HCT116 (cell line): Measurements from ENCODE around the gene CNPY4. TPM values are rescaled to one million over a fixed set of nuclear protein-coding genes. Genes with fewer than 3 reads are reported as not detected.

Source experiments
- ATAC-seq: fragments of 200-7000 bp; cut with Tn5 transposase; 2 replicates; pipeline ENCODE4 v1.9.1; 2020; ENCODE audit warnings: mild to moderate bottlenecking, moderate library complexity
- BruUV-seq: library from RNA; stranded (reverse); fragments of 400-500 nt; replicated peaks from 2 replicates; lab custom pipeline; 2021; lab: Mats Ljungman, UMichigan
- CTCF ChIA-PET: fragments of 300-600 bp; sonication (Branson Sonifier 250); formaldehyde crosslinking; loops from one replicate; lab custom pipeline; 2021; ENCODE audit warnings: antibody characterized with exemption; lab: Charles Lee
- POLR2A ChIA-PET: fragments of 300-600, 350-600 bp; sonication (Branson Sonifier 250); formaldehyde crosslinking; loops from one replicate; lab custom pipeline; 2021; ENCODE audit warnings: antibody characterized with exemption; lab: Charles Lee
- RAD21 ChIA-PET, 2 experiments: fragments of 300-600 bp; sonication (Branson Sonifier 250); formaldehyde crosslinking; loops; one replicate each; lab custom pipeline; 2023; ENCODE audit warnings: low total read pairs in 2 of 2; ENCODE audit not compliant: uncharacterized antibody in 2 of 2, unreplicated experiment in 2 of 2, low non-redundant PET in 1 of 2; lab: Charles Lee
- DNase-seq: peaks from one replicate; pipeline ENCODE4 v3.0.0-alpha.2; 2010; ENCODE audit warnings: low read depth, low spot score
- H2AFZ ChIP-seq: fragments of 200-600 bp; shearing (Covaris generic), sonication (generic); 2 replicates; pipeline ENCODE4 v1.6.1; 2017; ENCODE audit warnings: low read depth, mixed run types, mixed read lengths, antibody characterized with exemption, low read length; ENCODE audit not compliant: poor library complexity, severe bottlenecking
- H3K27ac ChIP-seq: 2 replicates; pipeline ENCODE4 v1.5.1; 2012; ENCODE audit warnings: low read depth, low read length
- H3K27me3 ChIP-seq: fragments of 200-600 bp; sonication (generic); 2 replicates; pipeline ENCODE4 v1.6.1; 2016; ENCODE audit warnings: mixed run types, low read length, mixed read lengths; ENCODE audit not compliant: insufficient read depth
- H3K36me3 ChIP-seq, 2 experiments: fragments of 200-500 bp in 1 of 2; fragments of 200-600 bp in 1 of 2; sonication (Bioruptor generic) in 1 of 2; sonication (generic) in 1 of 2; 2 replicates each; pipeline versions ENCODE4 v1.5.1 to v1.6.1; 2014 to 2016; ENCODE audit warnings: low read length in 2 of 2, inconsistent platforms in 1 of 2, mixed read lengths in 1 of 2, mixed run types in 1 of 2; ENCODE audit not compliant: insufficient read depth in 2 of 2, control insufficient read depth in 1 of 2
- H3K4me1 ChIP-seq, 2 experiments: fragments of 200-600 bp in 1 of 2; sonication (generic) in 1 of 2; 2 replicates each; pipeline versions ENCODE4 v1.5.1 to v1.6.1; 2012 to 2017; ENCODE audit warnings: low read length in 2 of 2, inconsistent platforms in 1 of 2, mild to moderate bottlenecking in 1 of 2, mixed read lengths in 1 of 2, mixed run types in 1 of 2, moderate library complexity in 1 of 2; ENCODE audit not compliant: insufficient read depth in 2 of 2, control insufficient read depth in 1 of 2
- H3K4me2 ChIP-seq: fragments of 200-600 bp; sonication (generic); 2 replicates; pipeline ENCODE4 v1.6.1; 2017; ENCODE audit warnings: mixed run types, low read length, mixed read lengths
- H3K4me3 ChIP-seq, 2 experiments: fragments of 200-600 bp in 1 of 2; sonication (generic) in 1 of 2; replicated peaks in 1 of 2; 2 replicates each; pipeline ENCODE4 v1.5.1; 2011 to 2016; ENCODE audit warnings: low read length in 2 of 2, control low read depth in 1 of 2, low read depth in 1 of 2, mild to moderate bottlenecking in 1 of 2, mixed read lengths in 1 of 2, mixed run types in 1 of 2
- H3K79me2 ChIP-seq: fragments of 200-600 bp; sonication (generic); 2 replicates; pipeline ENCODE4 v1.6.1; 2017; ENCODE audit warnings: mild to moderate bottlenecking, mixed run types, low read length, moderate library complexity, mixed read lengths; ENCODE audit not compliant: insufficient read depth
- H3K9ac ChIP-seq: fragments of 200-600 bp; sonication (generic); 2 replicates; pipeline ENCODE4 v1.6.1; 2016; ENCODE audit warnings: low read length, mixed read lengths
- H3K9me2 ChIP-seq: fragments of 200-600 bp; sonication (generic), shearing (Covaris generic); 2 replicates; pipeline ENCODE4 v1.6.1; 2017; ENCODE audit warnings: mixed run types, mild to moderate bottlenecking, moderate library complexity; ENCODE audit not compliant: insufficient read depth
- H3K9me3 ChIP-seq, 2 experiments: fragments of 200-500 bp in 1 of 2; fragments of 200-600 bp in 1 of 2; sonication (Bioruptor generic) in 1 of 2; sonication (generic) in 1 of 2; 2 replicates each; pipeline ENCODE4 v1.6.1; 2014 to 2017; ENCODE audit warnings: low read length in 2 of 2, mixed read lengths in 2 of 2, inconsistent platforms in 1 of 2, low read depth in 1 of 2, mild to moderate bottlenecking in 1 of 2, mixed run types in 1 of 2, moderate library complexity in 1 of 2; ENCODE audit not compliant: control insufficient read depth in 1 of 2, insufficient read depth in 1 of 2
- H4K20me1 ChIP-seq: fragments of 200-600 bp; sonication (generic), shearing (Covaris generic); 2 replicates; pipeline ENCODE4 v1.6.1; 2017; ENCODE audit warnings: mixed run types, mild to moderate bottlenecking, moderate library complexity; ENCODE audit not compliant: insufficient read depth
- CTCF ChIP-seq, 3 experiments: fragments of 200-600 bp in 1 of 3; sonication (generic) in 1 of 3; IDR thresholded peaks in 2 of 3; conservative IDR thresholded peaks in 1 of 3; 2 replicates each; pipeline ENCODE4 v1.5.1; 2012 to 2017; ENCODE audit warnings: low read depth in 2 of 3, low read length in 2 of 3, antibody characterized with exemption in 1 of 3, borderline replicate concordance in 1 of 3, control low read depth in 1 of 3, mild to moderate bottlenecking in 1 of 3, mixed read lengths in 1 of 3, mixed run types in 1 of 3, moderate library complexity in 1 of 3; ENCODE audit not compliant: insufficient read depth in 1 of 3
- ELF1 ChIP-seq: IDR thresholded peaks from 2 replicates; pipeline ENCODE4 v1.6.1; 2012; ENCODE audit warnings: low read depth, borderline replicate concordance
- FOSL1 ChIP-seq: IDR thresholded peaks from 2 replicates; pipeline ENCODE4 v1.6.1; 2012; ENCODE audit warnings: low read depth
- JUND ChIP-seq: IDR thresholded peaks from 2 replicates; pipeline ENCODE4 v1.6.1; 2012
- POLR2A ChIP-seq: IDR thresholded peaks from 2 replicates; pipeline ENCODE4 v1.7.0; 2011; ENCODE audit warnings: borderline replicate concordance; ENCODE audit not compliant: insufficient read depth, insufficient read length; ENCODE audit errors: extremely low read depth
- POLR2AphosphoS5 ChIP-seq: IDR thresholded peaks from 2 replicates; pipeline ENCODE4 v1.6.1; 2011; ENCODE audit warnings: mild to moderate bottlenecking, low read depth, low read length, moderate library complexity
- RAD21 ChIP-seq: IDR thresholded peaks from 2 replicates; pipeline ENCODE4 v1.6.1; 2012; ENCODE audit warnings: low read depth, mild to moderate bottlenecking
- SIN3A ChIP-seq: IDR thresholded peaks from 2 replicates; pipeline ENCODE4 v1.6.1; 2012; ENCODE audit warnings: low read depth
- SP1 ChIP-seq: IDR thresholded peaks from 2 replicates; pipeline ENCODE4 v1.6.1; 2012; ENCODE audit warnings: low read depth
- YY1 ChIP-seq: IDR thresholded peaks from 2 replicates; pipeline ENCODE4 v1.6.1; 2011; ENCODE audit warnings: low read length, low read depth, moderate library complexity, mild to moderate bottlenecking; ENCODE audit not compliant: insufficient replicate concordance; ENCODE audit errors: extremely low read depth
- ZFX ChIP-seq: fragments of 450-650 bp; IDR thresholded peaks from 2 replicates; pipeline ENCODE4 v1.6.1; 2017
- ZNF274 ChIP-seq: fragments of 200-500 bp; sonication (Bioruptor generic); IDR thresholded peaks from 2 replicates; pipeline ENCODE4 v1.6.1; 2014; ENCODE audit warnings: mild to moderate bottlenecking, low read depth, low read length, inconsistent platforms
- intact Hi-C: fragments of 100-400 bp; cut with micrococcal nuclease; formaldehyde crosslinking; loops from 2 replicates; pipeline ENCODE4 v1.10.0; 2022
- total RNA-seq: library from RNA; stranded (reverse); gene quantifications from one replicate; pipeline ENCODE4 v1.2.1, GENCODE V29; 2021; ENCODE audit not compliant: unreplicated experiment
- TF ChIP-seq, protein P1 (sequence below): IDR thresholded peaks from 2 replicates; pipeline ENCODE4 v1.6.1; 2011; ENCODE audit warnings: mild to moderate bottlenecking, low read length, moderate library complexity; ENCODE audit not compliant: insufficient replicate concordance; ENCODE audit errors: extremely low read depth
- TF ChIP-seq, protein P2 (sequence below): IDR thresholded peaks from 2 replicates; pipeline ENCODE4 v1.6.1; 2012; ENCODE audit warnings: low read depth

Gene CNPY4
- total RNA-seq, 1 experiment from 2014 or later = 2.6 TPM

GRCh38 chr7:100137851-100138760 lies 18.7 kb downstream of the CNPY4 start:
- ChIA-PET CTCF (interaction anchor here (0.7 kb wide), 1 partner anchor 10 kb away, joined by 3 read pairs; the partner anchor contains the start of gene LAMTOR4), POLR2A (no interaction called here), RAD21 (interaction anchor here in 1 of 2 experiments (0.6 kb wide), 1 partner anchor 159 kb away, joined by 4 read pairs; no protein-coding TSS in a partner anchor)
- H4K20me1 ChIP-seq = no peaks in the 10 kb centered on the region
- H3K27me3 ChIP-seq = no peaks in the 10 kb centered on the region
- DNase-seq = no peak
- H3K27ac ChIP-seq = no peak overlapping the region
- ATAC-seq = no peak
- H3K9ac ChIP-seq = no peak overlapping the region
- no peaks in the 10 kb centered on the region for H3K4me1 ChIP-seq
- no peaks in the 10 kb centered on the region for H3K36me3 ChIP-seq
- H3K9me2 ChIP-seq = no peaks in the 10 kb centered on the region
- no peak overlapping the region for H2AFZ ChIP-seq
- no peak overlapping the region for H3K4me2 ChIP-seq
- H3K9me3 ChIP-seq = no peaks in the 10 kb centered on the region
- BruUV-seq = no TSS peak
- no peaks in the 10 kb centered on the region for H3K79me2 ChIP-seq
- no peak for TF ChIP-seq SP1
- TF ChIP-seq, protein P1, sequence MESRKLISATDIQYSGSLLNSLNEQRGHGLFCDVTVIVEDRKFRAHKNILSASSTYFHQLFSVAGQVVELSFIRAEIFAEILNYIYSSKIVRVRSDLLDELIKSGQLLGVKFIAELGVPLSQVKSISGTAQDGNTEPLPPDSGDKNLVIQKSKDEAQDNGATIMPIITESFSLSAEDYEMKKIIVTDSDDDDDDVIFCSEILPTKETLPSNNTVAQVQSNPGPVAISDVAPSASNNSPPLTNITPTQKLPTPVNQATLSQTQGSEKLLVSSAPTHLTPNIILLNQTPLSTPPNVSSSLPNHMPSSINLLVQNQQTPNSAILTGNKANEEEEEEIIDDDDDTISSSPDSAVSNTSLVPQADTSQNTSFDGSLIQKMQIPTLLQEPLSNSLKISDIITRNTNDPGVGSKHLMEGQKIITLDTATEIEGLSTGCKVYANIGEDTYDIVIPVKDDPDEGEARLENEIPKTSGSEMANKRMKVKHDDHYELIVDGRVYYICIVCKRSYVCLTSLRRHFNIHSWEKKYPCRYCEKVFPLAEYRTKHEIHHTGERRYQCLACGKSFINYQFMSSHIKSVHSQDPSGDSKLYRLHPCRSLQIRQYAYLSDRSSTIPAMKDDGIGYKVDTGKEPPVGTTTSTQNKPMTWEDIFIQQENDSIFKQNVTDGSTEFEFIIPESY = no peak
- TF ChIP-seq ZNF274 = no peak
- TF ChIP-seq SIN3A = no peak
- no peak for TF ChIP-seq YY1
- no peak for TF ChIP-seq JUND
- no peak for TF ChIP-seq CTCF (IDR thresholded peaks at IDR 0.05 in 2 of 3, conservative IDR thresholded peaks at IDR 0.05 in 1 of 3; ENCODE audit: borderline replicate concordance in 1 of 3, insufficient read depth in 1 of 3, low read depth in 2 of 3, low read length in 2 of 3)
- TF ChIP-seq POLR2A = no peak
- TF ChIP-seq RAD21 = no peak
- TF ChIP-seq, protein P2, sequence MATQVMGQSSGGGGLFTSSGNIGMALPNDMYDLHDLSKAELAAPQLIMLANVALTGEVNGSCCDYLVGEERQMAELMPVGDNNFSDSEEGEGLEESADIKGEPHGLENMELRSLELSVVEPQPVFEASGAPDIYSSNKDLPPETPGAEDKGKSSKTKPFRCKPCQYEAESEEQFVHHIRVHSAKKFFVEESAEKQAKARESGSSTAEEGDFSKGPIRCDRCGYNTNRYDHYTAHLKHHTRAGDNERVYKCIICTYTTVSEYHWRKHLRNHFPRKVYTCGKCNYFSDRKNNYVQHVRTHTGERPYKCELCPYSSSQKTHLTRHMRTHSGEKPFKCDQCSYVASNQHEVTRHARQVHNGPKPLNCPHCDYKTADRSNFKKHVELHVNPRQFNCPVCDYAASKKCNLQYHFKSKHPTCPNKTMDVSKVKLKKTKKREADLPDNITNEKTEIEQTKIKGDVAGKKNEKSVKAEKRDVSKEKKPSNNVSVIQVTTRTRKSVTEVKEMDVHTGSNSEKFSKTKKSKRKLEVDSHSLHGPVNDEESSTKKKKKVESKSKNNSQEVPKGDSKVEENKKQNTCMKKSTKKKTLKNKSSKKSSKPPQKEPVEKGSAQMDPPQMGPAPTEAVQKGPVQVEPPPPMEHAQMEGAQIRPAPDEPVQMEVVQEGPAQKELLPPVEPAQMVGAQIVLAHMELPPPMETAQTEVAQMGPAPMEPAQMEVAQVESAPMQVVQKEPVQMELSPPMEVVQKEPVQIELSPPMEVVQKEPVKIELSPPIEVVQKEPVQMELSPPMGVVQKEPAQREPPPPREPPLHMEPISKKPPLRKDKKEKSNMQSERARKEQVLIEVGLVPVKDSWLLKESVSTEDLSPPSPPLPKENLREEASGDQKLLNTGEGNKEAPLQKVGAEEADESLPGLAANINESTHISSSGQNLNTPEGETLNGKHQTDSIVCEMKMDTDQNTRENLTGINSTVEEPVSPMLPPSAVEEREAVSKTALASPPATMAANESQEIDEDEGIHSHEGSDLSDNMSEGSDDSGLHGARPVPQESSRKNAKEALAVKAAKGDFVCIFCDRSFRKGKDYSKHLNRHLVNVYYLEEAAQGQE = no peak
- no peak for TF ChIP-seq POLR2AphosphoS5
- TF ChIP-seq ZFX = no peak
- no peak for TF ChIP-seq ELF1
- no peak for TF ChIP-seq FOSL1
- TF ChIP-seq, all 23 proteins: peak for 0
- intact Hi-C loops = no loop called here
- H3K4me3 ChIP-seq = no peak overlapping the region
